ENCODE measurements around the gene TACC2. TPM values are rescaled to one million over a fixed set of nuclear protein-coding genes. Genes with fewer than 3 reads are reported as not detected.

Gene TACC2
- total and polyA plus RNA-seq, 2 donors (not counting 1 experiment from before 2014, with no cell fraction given), result not detected

- H4K20me1 ChIP-seq (ENCODE audit: control insufficient read depth, insufficient read depth, low read length, poor library complexity, severe bottlenecking), result no peaks in the 10 kb centered on the region
- POLR2A ChIA-PET, result no interaction called here
- H3K4me2 ChIP-seq (replicated peaks; ENCODE audit: low read depth, low read length, poor library complexity, severe bottlenecking), result no peak overlapping the region
- H3K4me1 ChIP-seq (ENCODE audit: control insufficient read depth in 2 of 2, insufficient read depth in 2 of 2, low read length in 2 of 2), result no peaks in the 10 kb centered on the region
- no peak overlapping the region for H3K27ac ChIP-seq (ENCODE audit: low read length in 2 of 2)
- Mint-ChIP-seq H3K27ac (no peak overlapping the region), H3K9me3 (ENCODE audit: insufficient read depth) (no peaks in the 10 kb centered on the region), H3K4me1 (no peaks in the 10 kb centered on the region), H3K27me3 (peaks cover 5% of the 10 kb centered on the region), H3K4me3 (no peak overlapping the region)
- ATAC-seq (ENCODE audit: low read depth), result no peak
- CTCF ChIA-PET, result no interaction called here
- peaks cover 0 to 4% (median 0%) of the 10 kb centered on the region in 4 experiments for H3K27me3 ChIP-seq (replicated peaks in 1 of 4; ENCODE audit: control extremely low read depth in 1 of 4, control insufficient read depth in 3 of 4, insufficient read depth in 4 of 4, low read length in 3 of 4)
- H3K36me3 ChIP-seq (replicated peaks in 1 of 2; ENCODE audit: control extremely low read depth in 1 of 2, control insufficient read depth in 1 of 2, extremely low read depth in 1 of 2, insufficient read depth in 2 of 2, low read length in 1 of 2), result no peaks in the 10 kb centered on the region
- peaks cover 0 to 11% (median 0%) of the 10 kb centered on the region in 3 donors for H3K9me3 ChIP-seq (ENCODE audit: control extremely low read depth in 1 of 3, control insufficient read depth in 2 of 3, insufficient read depth in 1 of 3, low read length in 2 of 3)
- intact Hi-C loops (cut with micrococcal nuclease), result no loop called here
- no peaks in the 10 kb centered on the region for H3K79me2 ChIP-seq (ENCODE audit: control insufficient read depth, insufficient read depth, low read length)
- H2AFZ ChIP-seq (ENCODE audit: insufficient read depth, low read depth, low read length, poor library complexity, severe bottlenecking), result no peak overlapping the region
- no peak for TF ChIP-seq CTCF (IDR thresholded peaks at IDR 0.05)
- TF ChIP-seq EZH2 (IDR thresholded peaks at IDR 0.05; ENCODE audit: borderline replicate concordance, insufficient read depth, low read depth, low read length, poor library complexity, severe bottlenecking), result no peak
- 33% methylated on average over 5 of the region's 15 CpGs for WGBS (ENCODE audit: insufficient coverage)
- no peak for DNase-seq
- no peak overlapping the region for H3K9ac ChIP-seq (ENCODE audit: low read length)
- H3K4me3 ChIP-seq (ENCODE audit: control extremely low read depth in 1 of 5, extremely low read depth in 1 of 5, insufficient read depth in 1 of 5, low read depth in 2 of 5, low read length in 4 of 5), result no peak overlapping the region
These were observed 65.4 kb downstream of the TACC2 start for GRCh38 chr10:122054048-122055025.

- Histone ChIP-seq H3K79me2 (ENCODE audit: control insufficient read depth, insufficient read depth, low read length) (no peaks in the 10 kb centered on the region), H3K27me3 (replicated peaks in 1 of 4; ENCODE audit: control extremely low read depth in 1 of 4, control insufficient read depth in 3 of 4, insufficient read depth in 4 of 4, low read length in 3 of 4) (peaks cover 0 to 4% (median 0%) of the 10 kb centered on the region in 4 experiments), H3K4me2 (replicated peaks; ENCODE audit: low read depth, low read length, poor library complexity, severe bottlenecking) (no peak overlapping the region), H2AFZ (ENCODE audit: insufficient read depth, low read depth, low read length, poor library complexity, severe bottlenecking) (no peak overlapping the region), H3K9ac (ENCODE audit: low read length) (no peak overlapping the region), H3K36me3 (replicated peaks in 1 of 2; ENCODE audit: control extremely low read depth in 1 of 2, control insufficient read depth in 1 of 2, extremely low read depth in 1 of 2, insufficient read depth in 2 of 2, low read length in 1 of 2) (no peaks in the 10 kb centered on the region), H3K4me3 (ENCODE audit: control extremely low read depth in 1 of 5, extremely low read depth in 1 of 5, insufficient read depth in 1 of 5, low read depth in 2 of 5, low read length in 4 of 5) (no peak overlapping the region), H4K20me1 (ENCODE audit: control insufficient read depth, insufficient read depth, low read length, poor library complexity, severe bottlenecking) (no peaks in the 10 kb centered on the region), H3K9me3 (ENCODE audit: control extremely low read depth in 1 of 3, control insufficient read depth in 2 of 3, insufficient read depth in 1 of 3, low read length in 2 of 3) (peaks cover 0 to 13% (median 0%) of the 10 kb centered on the region in 3 donors), H3K4me1 (ENCODE audit: control insufficient read depth in 2 of 2, insufficient read depth in 2 of 2, low read length in 2 of 2) (no peaks in the 10 kb centered on the region), H3K27ac (ENCODE audit: low read length in 2 of 2) (no peak overlapping the region)
- Mint-ChIP-seq H3K9me3 (ENCODE audit: insufficient read depth) (no peaks in the 10 kb centered on the region), H3K27me3 (peaks cover 5% of the 10 kb centered on the region), H3K27ac (no peak overlapping the region), H3K4me1 (no peaks in the 10 kb centered on the region), H3K4me3 (no peak overlapping the region)
- ChIA-PET CTCF (no interaction called here), POLR2A (no interaction called here)
- ATAC-seq (ENCODE audit: low read depth) (no peak), DNase-seq (no peak)
- TF ChIP-seq CTCF (IDR thresholded peaks at IDR 0.05) (no peak), EZH2 (IDR thresholded peaks at IDR 0.05; ENCODE audit: borderline replicate concordance, insufficient read depth, low read depth, low read length, poor library complexity, severe bottlenecking) (no peak)
- intact Hi-C loops (cut with micrococcal nuclease), result no loop called here
- WGBS (ENCODE audit: insufficient coverage), result 100% methylated on average over 5 of the region's 5 CpGs
These were observed 66.3 kb downstream of the TACC2 start for GRCh38 chr10:122055252-122055651.

All from B cell (primary cell).